GM12878 (cell line): Measurements from ENCODE around the gene LIMD2. TPM values are rescaled to one million over a fixed set of nuclear protein-coding genes. Genes with fewer than 3 reads are reported as not detected.

Experiments used
- ATAC-seq: fragments of 200-7000 bp; cut with Tn5 transposase; 3 replicates; pipeline ENCODE4 v1.9.1; 2020; ENCODE audit warnings: mild to moderate bottlenecking, moderate library complexity
- BruUV-seq: library from RNA; stranded (reverse); fragments of 400-500 nt; replicated peaks from 2 replicates; lab custom pipeline; 2021; lab: Mats Ljungman, UMichigan
- CTCF ChIA-PET: fragments of 300-600 bp; sonication (Branson Sonifier 250); formaldehyde crosslinking; extraction: SDS; loops from one replicate; lab custom pipeline; 2021; ENCODE audit warnings: inconsistent platforms; lab: Yijun Ruan, JAX
- POLR2A ChIA-PET: fragments of 350-600 bp; formaldehyde crosslinking; extraction: SDS; loops from one replicate; lab custom pipeline; 2021; ENCODE audit warnings: inconsistent platforms; lab: Charles Lee
- RAD21 ChIA-PET: fragments of 300-600 bp; sonication (Branson Sonifier 250); formaldehyde crosslinking; loops from one replicate; lab custom pipeline; 2023; ENCODE audit warnings: antibody characterized with exemption; ENCODE audit not compliant: unreplicated experiment; lab: Charles Lee
- SMC1A ChIA-PET: fragments of 300-600 bp; sonication (Branson Sonifier 250); formaldehyde crosslinking; loops from one replicate; lab custom pipeline; 2023; ENCODE audit not compliant: unreplicated experiment, uncharacterized antibody; lab: Charles Lee
- DNase-seq: peaks from one replicate; pipeline ENCODE4 v3.0.0-alpha.2; 2011; ENCODE audit warnings: low read depth, low spot score
- FAIRE-seq: peaks from 3 replicates; lab custom pipeline; 2011; peaks lifted over from hg19 to GRCh38; lab: Jason Lieb, UNC
- H2AFZ ChIP-seq: 2 replicates; pipeline ENCODE4 v1.6.0; 2011; ENCODE audit warnings: low read depth, low read length, control low read depth; ENCODE audit not compliant: control insufficient read depth
- H3K27ac ChIP-seq: 2 replicates; pipeline ENCODE4 v1.5.1; 2011; ENCODE audit warnings: control low read depth; ENCODE audit not compliant: control insufficient read depth, insufficient read depth
- H3K27me3 ChIP-seq, 2 experiments: replicated peaks in 1 of 2; 2 replicates each; pipeline versions ENCODE4 v1.6.0 to v1.6.1; 2011; ENCODE audit warnings: low read length in 1 of 2; ENCODE audit not compliant: control insufficient read depth in 2 of 2, insufficient read depth in 2 of 2
- H3K36me3 ChIP-seq, 2 experiments: 2 replicates each; pipeline ENCODE4 v1.5.1; 2011; ENCODE audit warnings: low read length in 1 of 2; ENCODE audit not compliant: control insufficient read depth in 2 of 2, insufficient read depth in 2 of 2
- H3K4me1 ChIP-seq: 2 replicates; pipeline ENCODE4 v1.6.1; 2011; ENCODE audit warnings: mild to moderate bottlenecking, low read length, moderate library complexity, mixed read lengths; ENCODE audit not compliant: control insufficient read depth, insufficient read depth
- H3K4me2 ChIP-seq: 2 replicates; pipeline ENCODE4 v1.6.0; 2011; ENCODE audit warnings: control low read depth; ENCODE audit not compliant: control insufficient read depth, insufficient read depth
- H3K4me3 ChIP-seq: fragments of 200-600 bp; sonication (generic); 2 replicates; pipeline ENCODE4 v1.5.1; 2016
- H3K79me2 ChIP-seq: 2 replicates; pipeline ENCODE4 v1.6.0; 2011; ENCODE audit warnings: low read length; ENCODE audit not compliant: control insufficient read depth, insufficient read depth
- H3K9ac ChIP-seq: 2 replicates; pipeline ENCODE4 v1.8.0; 2011; ENCODE audit warnings: low read length, control low read depth, mixed read lengths; ENCODE audit not compliant: control insufficient read depth, insufficient read depth
- H3K9me3 ChIP-seq: replicated peaks from 3 replicates; pipeline ENCODE4 v1.5.1; 2011; ENCODE audit warnings: mild to moderate bottlenecking, low read length; ENCODE audit not compliant: control insufficient read depth, insufficient read depth
- H4K20me1 ChIP-seq: 2 replicates; pipeline ENCODE4 v1.6.0; 2011; ENCODE audit not compliant: control insufficient read depth, insufficient read depth
- BHLHE40 ChIP-seq, 2 experiments: fragments of 450-650 bp in 1 of 2; IDR thresholded peaks; 2 replicates each; pipeline ENCODE4 v1.6.1; 2011 to 2017; ENCODE audit warnings: low read depth in 2 of 2, borderline replicate concordance in 1 of 2, improper control_type of control experiment in 1 of 2, low read length in 1 of 2, mild to moderate bottlenecking in 1 of 2
- CEBPB ChIP-seq, 2 experiments: fragments of 150-350 bp in 1 of 2; IDR thresholded peaks; 2 replicates each; pipeline ENCODE4 v1.6.1; 2012 to 2014; ENCODE audit warnings: low read depth in 2 of 2, low read length in 2 of 2, borderline replicate concordance in 1 of 2, inconsistent platforms in 1 of 2
- ESRRA ChIP-seq: IDR thresholded peaks from 2 replicates; pipeline ENCODE4 v1.6.1; 2012; ENCODE audit warnings: mild to moderate bottlenecking, low read length, improper control_type of control experiment
- MLLT1 ChIP-seq: fragments of 450-650 bp; IDR thresholded peaks from 2 replicates; pipeline ENCODE4 v1.6.1; 2016; ENCODE audit warnings: mild to moderate bottlenecking
- MTA3 ChIP-seq: IDR thresholded peaks from 2 replicates; pipeline ENCODE4 v1.6.1; 2012; ENCODE audit warnings: low read length, inconsistent platforms, borderline replicate concordance
- MYC ChIP-seq: IDR thresholded peaks from 2 replicates; pipeline ENCODE4 v1.6.1; 2011; ENCODE audit warnings: mild to moderate bottlenecking, low read length, moderate library complexity, inconsistent platforms; ENCODE audit not compliant: insufficient read depth, insufficient replicate concordance, insufficient read length, severe bottlenecking
- NBN ChIP-seq: fragments of 450-650 bp; IDR thresholded peaks from 2 replicates; pipeline ENCODE4 v1.6.1; 2016
- NFIC ChIP-seq: IDR thresholded peaks from 2 replicates; pipeline ENCODE4 v1.6.1; 2012; ENCODE audit warnings: low read depth, mild to moderate bottlenecking, inconsistent platforms, low read length, moderate library complexity
- RAD21 ChIP-seq: IDR thresholded peaks from 2 replicates; pipeline ENCODE4 v1.6.1; 2011; ENCODE audit warnings: mild to moderate bottlenecking, low read depth, low read length, moderate library complexity; ENCODE audit not compliant: insufficient read depth
- SMAD5 ChIP-seq: IDR thresholded peaks from 2 replicates; pipeline ENCODE4 v1.6.1; 2016; ENCODE audit warnings: antibody characterized with exemption, low read depth
- SMARCA5 ChIP-seq: fragments of 450-650 bp; IDR thresholded peaks from 2 replicates; pipeline ENCODE4 v1.6.1; 2017; ENCODE audit warnings: mild to moderate bottlenecking
- SPI1 ChIP-seq: IDR thresholded peaks from 2 replicates; pipeline ENCODE4 v1.6.1; 2011; ENCODE audit warnings: low read depth, mild to moderate bottlenecking, low read length, moderate library complexity, borderline replicate concordance; ENCODE audit not compliant: insufficient read depth
- TAF1 ChIP-seq: IDR thresholded peaks from 2 replicates; pipeline ENCODE4 v1.6.1; 2011; ENCODE audit warnings: mild to moderate bottlenecking, low read depth, low read length, borderline replicate concordance
- TCF3 ChIP-seq: IDR thresholded peaks from 2 replicates; pipeline ENCODE4 v1.6.1; 2012; ENCODE audit warnings: low read depth, mild to moderate bottlenecking, low read length, borderline replicate concordance; ENCODE audit not compliant: insufficient read depth
- YY1 ChIP-seq: IDR thresholded peaks from 2 replicates; pipeline ENCODE4 v1.6.1; 2011; ENCODE audit warnings: low read depth, mild to moderate bottlenecking, low read length
- ZNF687 ChIP-seq: fragments of 450-650 bp; IDR thresholded peaks from 2 replicates; pipeline ENCODE4 v1.6.1; 2017; ENCODE audit warnings: mild to moderate bottlenecking, moderate library complexity
- WGBS: methylation state at CpG from one replicate; pipeline ENCODE4 v1.1.6; 2016; ENCODE audit warnings: low lambda C conversion rate; ENCODE audit not compliant: insufficient replicate concordance, insufficient coverage; ENCODE audit errors: missing lambda C conversion rate; 5-methylcytosine and 5-hydroxymethylcytosine counted together
- in situ Hi-C: fragments of 300-500 bp; cut with MboI; formaldehyde crosslinking; loops from 9 replicates; pipeline ENCODE4 v1.14.3; 2018; ENCODE audit warnings: mixed read lengths
- intact Hi-C: fragments of 100-400 bp; cut with micrococcal nuclease; formaldehyde crosslinking; loops from one replicate; pipeline ENCODE4 v1.14.2; 2022; ENCODE audit not compliant: unreplicated experiment
- polyA plus RNA-seq, 11 experiments: library from polyadenylated mRNA; depleted of rRNA in 4 of 11; unstranded in 6 of 11; stranded (reverse) in 5 of 11; fragments of >200 nt; fragmentation: Nextera tagmentation in 4 of 11; fragmentation: Illumina TruSeq in 1 of 11; extraction: Ambion mirVana in 4 of 11; extraction: Trizol in 1 of 11; gene quantifications; 1 replicate in 1 of 11; 2 replicates in 10 of 11; pipeline versions ENCODE4 v1.2.1 to v1.2.3, GENCODE V29; 2011 to 2016; ENCODE audit warnings: inconsistent platforms in 2 of 11, missing spikeins in 2 of 11, low read depth in 1 of 11
- total RNA-seq, 4 experiments: library from RNA; depleted of rRNA in 3 of 4; stranded (reverse); fragments of >200 nt in 3 of 4; fragmentation: Illumina TruSeq in 1 of 4; extraction: Trizol in 1 of 4; gene quantifications; 2 replicates each; pipeline versions ENCODE4 v1.2.1 to v1.2.3, GENCODE V29; 2013 to 2021
- TF ChIP-seq, protein P1 (sequence below): IDR thresholded peaks from 2 replicates; pipeline ENCODE4 v1.6.1; 2011; ENCODE audit warnings: borderline replicate concordance, low read depth, mild to moderate bottlenecking, moderate library complexity, low read length; ENCODE audit not compliant: insufficient read depth, poor library complexity, severe bottlenecking

LIMD2 gene
- total and polyA plus RNA-seq, 10 of the 15 experiments (the other 5 are each of a cell fraction or from before 2014, with no cell fraction given), result 1.1 to 339 (median 181) TPM

GRCh38 chr17:63701456-63701820 lies 1.5 kb upstream of the LIMD2 start:
- SMC1A ChIA-PET, result interaction anchor here (0.7 to 2.1 kb wide), 5 partner anchors 35 to 67 kb away, joined by 3 to 6 read pairs (median 4); no protein-coding TSS in a partner anchor
- ATAC-seq (no peak), DNase-seq (no peak), FAIRE-seq (no peak)
- Histone ChIP-seq H4K20me1 (no peaks in the 10 kb centered on the region), H3K9me3 (no peaks in the 10 kb centered on the region), H3K4me3 (peak overlapping the region; percentile 91), H3K9ac (peak overlapping the region; percentile 86), H3K27ac (peak overlapping the region; percentile 94), H3K36me3 (peaks cover 1 to 11% of the 10 kb centered on the region in 2 experiments; a peak in 3 of 4 replicates), H3K4me1 (peaks cover 29% of the 10 kb centered on the region), H3K27me3 (no peaks in the 10 kb centered on the region), H3K79me2 (peaks cover 63% of the 10 kb centered on the region), H3K4me2 (peak overlapping the region; percentile 92), H2AFZ (no peak overlapping the region)
- BruUV-seq, result no TSS peak
- intact Hi-C loops (no loop called here), in situ Hi-C loops (no loop called here)
- RAD21 ChIA-PET, result interaction anchor here (0.6 to 3.8 kb wide), 6 partner anchors 40 to 295 kb away, joined by 3 to 23 read pairs (median 4); partner anchors contain the start of genes CCDC47, DDX42 and STRADA
- CTCF ChIA-PET, result interaction anchor here (0.7 to 2.3 kb wide), 10 partner anchors 18 to 276 kb away, joined by 3 to 11 read pairs (median 4); partner anchors contain the start of genes MAP3K3 and STRADA
- POLR2A ChIA-PET, result interaction anchor here (0.6 to 4.2 kb wide), 15 partner anchors 21 to 319 kb away, joined by 3 to 42 read pairs (median 4); partner anchors contain the start of genes CCDC47, DCAF7, DDX42 and ICAM2
- under 1% methylated on average over 10 of the region's 10 CpGs for WGBS
- no peak for TF ChIP-seq TCF3
- TF ChIP-seq SPI1, result peak; percentile 35; the same call in 1 of the 2 replicates
- no peak for TF ChIP-seq YY1
- no peak for TF ChIP-seq MTA3
- no peak for TF ChIP-seq NFIC
- TF ChIP-seq MYC, result no peak
- TF ChIP-seq RAD21, result no peak
- no peak for TF ChIP-seq BHLHE40 (IDR thresholded peaks at IDR 0.05; ENCODE audit: borderline replicate concordance in 1 of 2, low read depth in 2 of 2, low read length in 1 of 2)
- TF ChIP-seq CEBPB (IDR thresholded peaks at IDR 0.05; ENCODE audit: borderline replicate concordance in 1 of 2, low read depth in 2 of 2, low read length in 2 of 2), result no peak
- TF ChIP-seq SMARCA5, result peak; percentile 53; the same call in 1 of the 2 replicates
- no peak for TF ChIP-seq ZNF687
- no peak for TF ChIP-seq ESRRA
- TF ChIP-seq MLLT1, result 0 out of 2 replicates have a peak, but pooled peaks have one; percentile 37
- TF ChIP-seq SMAD5, result no peak
- TF ChIP-seq, protein P1, sequence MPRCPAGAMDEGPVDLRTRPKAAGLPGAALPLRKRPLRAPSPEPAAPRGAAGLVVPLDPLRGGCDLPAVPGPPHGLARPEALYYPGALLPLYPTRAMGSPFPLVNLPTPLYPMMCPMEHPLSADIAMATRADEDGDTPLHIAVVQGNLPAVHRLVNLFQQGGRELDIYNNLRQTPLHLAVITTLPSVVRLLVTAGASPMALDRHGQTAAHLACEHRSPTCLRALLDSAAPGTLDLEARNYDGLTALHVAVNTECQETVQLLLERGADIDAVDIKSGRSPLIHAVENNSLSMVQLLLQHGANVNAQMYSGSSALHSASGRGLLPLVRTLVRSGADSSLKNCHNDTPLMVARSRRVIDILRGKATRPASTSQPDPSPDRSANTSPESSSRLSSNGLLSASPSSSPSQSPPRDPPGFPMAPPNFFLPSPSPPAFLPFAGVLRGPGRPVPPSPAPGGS, result no peak
- TF ChIP-seq NBN, result no peak
- TF ChIP-seq TAF1, result 0 out of 2 replicates have a peak, but pooled peaks have one; percentile 41
